NK-92 treated with Interleukin-12 subunit alpha and Interleukin-12 subunit beta, amount 100 ng/mL, for 24 hours (cell line): ENCODE data around the gene ZBTB40.
A peak's percentile ranks its signal among the peaks of the same experiment; 100 is the strongest.

ENCODE experiments used
- DNase-seq: peaks from one replicate; lab custom pipeline; 2025; lab: John Stamatoyannopoulos, UW

ZBTB40 gene, protein sequence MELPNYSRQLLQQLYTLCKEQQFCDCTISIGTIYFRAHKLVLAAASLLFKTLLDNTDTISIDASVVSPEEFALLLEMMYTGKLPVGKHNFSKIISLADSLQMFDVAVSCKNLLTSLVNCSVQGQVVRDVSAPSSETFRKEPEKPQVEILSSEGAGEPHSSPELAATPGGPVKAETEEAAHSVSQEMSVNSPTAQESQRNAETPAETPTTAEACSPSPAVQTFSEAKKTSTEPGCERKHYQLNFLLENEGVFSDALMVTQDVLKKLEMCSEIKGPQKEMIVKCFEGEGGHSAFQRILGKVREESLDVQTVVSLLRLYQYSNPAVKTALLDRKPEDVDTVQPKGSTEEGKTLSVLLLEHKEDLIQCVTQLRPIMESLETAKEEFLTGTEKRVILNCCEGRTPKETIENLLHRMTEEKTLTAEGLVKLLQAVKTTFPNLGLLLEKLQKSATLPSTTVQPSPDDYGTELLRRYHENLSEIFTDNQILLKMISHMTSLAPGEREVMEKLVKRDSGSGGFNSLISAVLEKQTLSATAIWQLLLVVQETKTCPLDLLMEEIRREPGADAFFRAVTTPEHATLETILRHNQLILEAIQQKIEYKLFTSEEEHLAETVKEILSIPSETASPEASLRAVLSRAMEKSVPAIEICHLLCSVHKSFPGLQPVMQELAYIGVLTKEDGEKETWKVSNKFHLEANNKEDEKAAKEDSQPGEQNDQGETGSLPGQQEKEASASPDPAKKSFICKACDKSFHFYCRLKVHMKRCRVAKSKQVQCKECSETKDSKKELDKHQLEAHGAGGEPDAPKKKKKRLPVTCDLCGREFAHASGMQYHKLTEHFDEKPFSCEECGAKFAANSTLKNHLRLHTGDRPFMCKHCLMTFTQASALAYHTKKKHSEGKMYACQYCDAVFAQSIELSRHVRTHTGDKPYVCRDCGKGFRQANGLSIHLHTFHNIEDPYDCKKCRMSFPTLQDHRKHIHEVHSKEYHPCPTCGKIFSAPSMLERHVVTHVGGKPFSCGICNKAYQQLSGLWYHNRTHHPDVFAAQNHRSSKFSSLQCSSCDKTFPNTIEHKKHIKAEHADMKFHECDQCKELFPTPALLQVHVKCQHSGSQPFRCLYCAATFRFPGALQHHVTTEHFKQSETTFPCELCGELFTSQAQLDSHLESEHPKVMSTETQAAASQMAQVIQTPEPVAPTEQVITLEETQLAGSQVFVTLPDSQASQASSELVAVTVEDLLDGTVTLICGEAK

DNA sequence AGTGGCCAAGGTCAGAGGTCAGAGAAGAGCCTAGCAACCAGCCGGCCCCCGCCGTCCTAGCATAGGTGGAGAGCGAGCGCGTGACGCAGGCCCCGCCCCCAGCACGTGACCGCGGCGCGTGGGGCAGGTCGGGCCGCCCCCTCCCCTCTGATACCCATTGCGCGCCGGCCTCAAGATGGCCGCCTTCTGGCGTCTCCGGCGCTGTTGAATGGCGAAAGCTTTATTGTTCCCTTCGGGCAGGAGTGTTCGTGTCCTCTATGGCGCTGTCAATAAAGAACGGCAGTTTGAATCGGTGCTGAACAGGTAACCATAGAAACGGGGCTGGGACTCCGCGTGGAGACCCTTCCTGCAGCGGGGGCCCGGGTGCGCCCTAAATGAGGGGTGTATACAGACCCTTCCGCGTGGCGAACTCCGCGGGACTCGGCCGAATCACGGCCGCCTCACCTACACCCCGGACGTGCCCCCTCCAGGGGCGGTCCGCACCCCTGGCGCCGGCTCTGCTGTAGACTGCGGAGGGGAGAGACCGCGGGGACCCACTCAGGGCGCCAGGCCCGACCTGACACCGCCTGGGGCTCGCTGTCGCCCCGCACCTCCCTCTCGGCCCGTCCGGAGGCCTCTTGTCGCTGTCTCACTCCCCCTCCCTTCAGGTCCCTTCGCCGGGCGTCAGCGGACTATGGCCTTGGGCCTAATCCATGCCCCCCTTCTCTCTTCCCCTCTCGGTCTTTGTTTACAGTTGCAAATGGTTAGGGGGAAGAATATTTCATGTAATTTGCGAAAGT, at the start of gene ZBTB40:
Gene ZBTB40 (plus strand): TSS at position 150 of the 779 bp plus-strand sequence. CDS start 38,098 bp downstream, outside the sequence.
- no peak for DNase-seq

DNA sequence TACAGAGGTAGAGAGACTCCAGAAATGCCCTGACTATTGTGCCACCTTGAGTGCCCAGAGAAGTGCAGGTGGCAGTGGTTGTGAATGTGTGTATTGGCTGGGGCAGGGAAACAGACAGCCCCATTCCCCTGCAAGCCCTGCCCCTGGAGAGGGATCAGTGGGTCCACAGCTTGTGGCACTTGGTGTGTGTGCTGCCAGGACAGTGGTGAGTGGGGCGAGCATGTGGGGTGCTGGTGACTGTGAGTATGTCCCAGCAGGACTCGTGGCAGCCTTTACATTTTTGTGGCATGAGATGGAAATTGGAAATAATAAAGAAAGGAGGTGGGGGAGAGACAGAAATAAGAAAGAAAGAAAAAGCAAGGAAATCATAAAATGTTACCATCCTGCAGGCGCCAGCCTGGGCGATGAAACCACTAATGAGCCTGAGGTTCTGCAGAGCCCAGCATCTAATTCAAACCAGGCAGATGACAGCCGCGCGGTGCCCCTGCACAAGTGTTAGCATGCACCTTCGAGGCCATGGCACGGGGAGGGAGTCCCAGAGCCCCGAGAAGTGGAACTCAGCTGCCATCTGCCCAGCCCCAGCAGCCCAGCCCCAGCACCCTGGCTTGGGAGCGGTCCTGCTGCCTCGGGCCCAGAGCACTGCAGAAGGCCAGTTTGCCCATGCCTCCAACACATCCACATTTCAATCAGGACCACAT, 49.1 kb upstream of the ZBTB40 start:
- no peak for DNase-seq

DNA sequence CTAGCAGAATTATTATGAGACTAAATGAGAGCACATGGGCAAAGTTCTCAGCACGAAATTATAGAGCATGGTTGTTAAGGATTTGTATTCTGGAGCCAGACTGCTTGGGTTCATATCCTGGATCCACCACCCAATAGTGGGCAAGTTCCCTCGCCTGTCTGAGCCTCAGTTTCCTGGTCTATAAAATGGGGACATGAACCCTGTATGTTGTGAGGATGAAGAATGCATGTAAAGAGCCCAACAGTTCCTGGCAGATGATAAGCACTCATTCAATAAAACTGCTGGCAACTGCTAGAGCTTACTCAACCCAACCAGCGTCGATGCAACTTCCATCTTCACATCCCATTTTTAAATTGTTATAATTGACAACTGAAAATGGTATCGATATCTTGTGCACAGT, 47.2 kb upstream of the ZBTB40 start:
- no peak for DNase-seq

DNA sequence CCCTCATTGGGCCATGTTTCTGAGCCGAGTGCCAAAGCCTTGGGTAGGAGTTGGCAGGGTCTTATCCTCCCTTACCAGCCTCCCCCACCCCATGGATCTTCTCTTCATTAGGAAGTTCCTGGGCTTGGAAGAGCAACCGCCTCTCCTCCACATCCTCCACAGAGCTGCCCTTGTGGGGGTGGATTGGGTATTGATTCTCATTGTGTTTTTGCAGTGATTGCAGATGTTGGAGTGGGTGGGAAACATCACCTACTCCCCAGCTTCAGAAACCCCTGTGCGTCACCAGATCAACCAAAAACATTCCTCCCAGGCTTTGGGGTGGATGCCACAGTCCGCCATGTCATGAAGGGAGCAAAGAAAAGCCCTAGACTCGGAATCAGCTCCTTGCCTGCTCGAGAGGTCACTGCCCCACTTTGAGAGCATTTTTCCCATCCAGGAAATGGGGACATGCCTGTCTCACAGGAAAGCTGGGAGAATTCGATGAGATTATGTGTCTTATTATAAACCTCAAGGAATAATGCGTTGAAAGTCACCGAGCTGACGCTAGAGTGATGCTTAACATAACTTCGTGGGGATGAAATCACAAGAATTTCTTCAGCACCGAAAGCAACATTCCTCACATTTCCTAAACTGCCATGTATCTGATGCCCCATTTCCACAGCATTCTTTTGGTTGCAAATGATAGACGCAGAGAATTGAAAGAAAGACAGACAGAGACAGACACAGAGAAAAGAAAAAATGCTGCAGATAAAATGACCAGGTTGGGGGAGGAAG, 44.7 kb upstream of the ZBTB40 start:
- DNase-seq = no peak

DNA sequence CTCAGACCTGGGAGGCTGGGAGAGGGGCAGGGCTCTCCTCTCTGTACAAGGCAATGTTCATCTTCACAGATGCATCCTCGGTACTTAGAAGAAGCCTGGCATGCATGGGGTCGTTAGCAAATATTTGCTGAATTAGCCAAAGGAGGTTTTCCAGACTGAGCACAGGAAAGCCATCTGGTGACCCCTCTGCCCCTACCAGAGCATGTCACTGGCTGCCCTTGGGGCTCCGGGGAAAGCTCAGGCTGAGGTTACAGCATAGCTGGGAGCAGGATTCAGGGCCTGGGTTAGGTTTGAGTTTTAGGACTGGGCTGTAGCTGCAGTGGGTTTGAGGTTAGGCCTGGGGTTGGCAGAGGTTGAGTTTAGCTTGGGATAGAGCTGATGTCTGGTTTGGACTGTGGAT, 43.4 kb upstream of the ZBTB40 start:
- no peak for DNase-seq

DNA sequence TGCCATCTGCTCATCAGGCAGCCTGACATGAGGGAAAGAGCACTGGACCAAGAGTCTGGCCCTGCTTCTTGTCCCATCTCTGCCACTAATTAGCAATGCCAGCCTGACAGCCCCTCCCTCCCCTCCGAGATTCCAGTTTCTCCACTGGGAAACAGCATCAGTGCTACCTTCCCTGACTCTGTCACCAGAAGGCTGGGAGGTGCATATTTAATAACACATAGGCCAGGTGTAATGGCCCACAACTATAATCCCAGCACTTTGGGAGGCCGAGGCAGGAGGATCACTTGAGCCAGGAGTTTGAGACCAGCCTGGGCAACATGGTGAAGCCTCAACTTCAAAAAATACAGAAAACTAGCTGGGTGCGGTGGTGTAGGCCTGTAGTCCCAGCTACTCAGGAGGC, 41.2 kb upstream of the ZBTB40 start:
- no peak for DNase-seq

DNA sequence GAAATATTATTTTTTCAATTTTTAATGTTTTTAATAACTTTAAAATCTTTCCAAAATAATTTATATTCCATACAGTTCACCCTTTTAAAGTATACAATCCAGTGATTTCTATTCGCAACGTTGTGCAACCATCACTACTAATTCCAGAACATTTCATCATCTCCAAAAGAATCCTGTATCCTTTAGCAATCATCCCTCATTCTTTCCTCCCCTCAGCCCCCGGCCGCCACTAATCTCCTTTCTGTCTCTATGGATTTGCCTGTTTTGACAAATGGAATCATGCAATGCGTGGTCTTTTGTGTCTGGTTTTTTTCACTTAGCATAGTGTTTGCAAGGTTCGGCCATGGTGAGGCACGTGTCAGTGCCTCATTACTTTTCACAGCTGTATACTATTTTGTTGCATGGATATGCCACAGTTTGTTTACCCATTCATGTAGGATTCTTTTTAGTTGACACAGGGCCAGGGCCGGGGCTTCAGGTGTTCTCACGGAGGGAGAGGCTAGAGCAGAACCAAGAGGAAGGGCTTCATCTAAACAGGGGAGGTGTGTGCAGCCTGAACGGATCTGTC, 40.6 kb upstream of the ZBTB40 start:
- DNase-seq = no peak

DNA sequence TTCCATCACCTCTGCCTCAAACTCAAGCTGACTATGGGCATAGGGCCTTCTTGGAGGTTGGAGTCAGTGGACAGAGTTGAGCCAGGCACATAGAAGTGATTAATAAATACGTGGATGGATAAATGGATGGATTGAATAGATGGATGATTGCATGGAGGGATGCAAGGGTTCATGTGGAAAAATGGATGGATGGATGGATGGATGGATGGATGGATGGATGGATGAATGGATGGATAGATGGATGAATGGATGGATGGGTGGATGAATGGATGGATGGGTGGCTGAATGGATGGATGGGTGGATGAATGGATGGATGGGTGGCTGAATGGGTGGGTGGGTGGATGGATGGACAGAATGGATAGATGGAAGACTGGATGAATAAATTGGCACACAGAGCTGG, 40.1 kb upstream of the ZBTB40 start:
- no peak for DNase-seq

DNA sequence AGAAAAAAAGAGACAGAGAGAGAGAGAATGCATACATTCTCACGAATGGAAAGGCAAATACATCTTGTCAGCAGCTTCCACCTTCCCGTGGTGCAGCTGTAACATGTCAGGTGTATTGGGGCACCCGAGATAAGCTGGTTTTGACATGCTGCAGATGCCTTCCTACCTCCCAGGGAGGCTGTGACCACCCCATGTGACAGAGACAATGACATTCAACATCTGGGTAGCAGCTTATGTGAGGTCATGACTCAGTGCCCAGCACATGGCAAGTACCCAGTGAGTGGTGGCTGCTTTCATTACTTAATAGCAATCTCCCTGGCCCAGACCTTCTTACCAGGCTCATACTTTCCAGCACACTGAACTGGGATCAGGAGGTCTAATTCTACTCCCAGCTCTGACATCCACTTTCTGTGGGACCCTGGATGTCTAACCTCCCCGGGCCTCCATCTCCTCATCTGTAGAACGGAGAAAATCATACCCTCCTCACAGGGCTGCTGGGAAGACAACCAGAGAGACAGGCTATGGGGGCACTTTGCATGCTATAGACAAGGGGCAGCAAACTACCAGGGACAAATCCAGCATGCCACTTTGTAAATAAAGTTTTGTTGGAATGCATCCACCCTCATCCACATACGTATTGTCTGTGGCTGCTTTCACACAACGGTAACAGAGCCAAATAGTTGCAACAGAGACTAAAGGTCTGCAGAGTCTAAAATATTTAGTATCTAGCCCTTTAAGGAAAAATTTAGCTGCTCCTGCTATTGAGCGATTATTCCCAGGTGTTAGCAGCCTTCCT, 38.5 kb upstream of the ZBTB40 start:
- DNase-seq = no peak

DNA sequence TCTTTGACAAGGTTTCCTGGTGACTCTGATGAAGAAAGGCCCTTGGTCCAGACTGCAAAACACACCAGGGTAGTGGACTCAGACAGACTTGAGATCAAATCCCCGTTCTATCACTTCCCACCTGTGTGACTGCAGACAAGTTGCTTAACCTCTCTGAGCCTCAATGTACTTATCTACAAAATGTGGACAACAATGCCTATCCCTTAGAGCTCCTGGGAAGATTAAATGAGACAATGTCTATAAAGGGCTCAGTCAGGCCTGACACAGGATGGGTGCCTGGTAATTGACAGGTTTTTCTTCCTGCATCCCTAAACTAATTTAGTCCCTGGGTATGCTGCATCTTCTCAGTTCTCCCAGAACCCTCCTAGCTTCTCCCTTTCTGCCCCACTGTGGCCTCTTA, 37.9 kb upstream of the ZBTB40 start:
- DNase-seq = no peak

DNA sequence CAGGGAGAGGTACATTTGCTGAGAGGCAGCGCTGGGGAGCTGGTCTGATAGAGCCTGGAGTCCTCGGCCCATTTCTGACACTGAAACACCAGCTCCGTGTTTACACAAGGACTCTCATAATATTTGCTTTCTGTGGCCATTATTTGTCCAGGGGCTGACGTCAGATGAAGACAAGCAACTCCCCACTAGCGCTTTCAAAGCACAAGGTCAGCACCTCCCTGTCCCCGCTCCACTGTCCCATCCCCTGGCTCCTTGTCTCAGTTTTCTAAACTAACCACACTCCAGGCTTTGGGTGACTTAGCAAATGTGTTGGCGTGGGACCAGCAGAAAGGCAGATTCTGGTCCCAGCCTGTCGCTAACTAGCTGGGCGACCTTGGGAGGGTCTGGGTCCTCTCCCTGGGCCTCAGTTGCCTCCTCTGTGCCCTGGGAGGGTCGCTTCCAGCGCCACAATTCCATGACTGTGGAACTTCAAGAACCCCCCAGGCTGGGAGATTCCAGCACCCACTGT, 37.4 kb upstream of the ZBTB40 start:
- no peak for DNase-seq

DNA sequence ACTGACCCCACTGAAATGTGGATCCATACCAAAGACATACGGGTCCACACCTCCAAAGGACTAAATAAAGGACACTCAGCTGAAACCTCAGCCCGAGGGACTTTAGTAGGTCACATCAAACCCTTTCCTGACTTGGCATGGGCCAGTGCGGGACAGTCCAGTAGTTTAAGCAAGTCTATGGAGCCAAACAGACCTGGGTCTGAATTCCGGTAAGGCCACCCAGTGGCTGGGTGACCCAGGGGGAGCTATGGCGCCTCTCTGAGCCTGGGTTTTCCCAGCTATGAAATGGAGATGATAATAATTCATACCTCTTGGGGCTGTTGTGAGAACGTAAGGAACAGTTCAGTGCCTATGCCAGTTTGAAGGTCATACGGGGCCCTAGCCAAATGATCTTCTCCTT, 36.2 kb upstream of the ZBTB40 start:
- no peak for DNase-seq

DNA sequence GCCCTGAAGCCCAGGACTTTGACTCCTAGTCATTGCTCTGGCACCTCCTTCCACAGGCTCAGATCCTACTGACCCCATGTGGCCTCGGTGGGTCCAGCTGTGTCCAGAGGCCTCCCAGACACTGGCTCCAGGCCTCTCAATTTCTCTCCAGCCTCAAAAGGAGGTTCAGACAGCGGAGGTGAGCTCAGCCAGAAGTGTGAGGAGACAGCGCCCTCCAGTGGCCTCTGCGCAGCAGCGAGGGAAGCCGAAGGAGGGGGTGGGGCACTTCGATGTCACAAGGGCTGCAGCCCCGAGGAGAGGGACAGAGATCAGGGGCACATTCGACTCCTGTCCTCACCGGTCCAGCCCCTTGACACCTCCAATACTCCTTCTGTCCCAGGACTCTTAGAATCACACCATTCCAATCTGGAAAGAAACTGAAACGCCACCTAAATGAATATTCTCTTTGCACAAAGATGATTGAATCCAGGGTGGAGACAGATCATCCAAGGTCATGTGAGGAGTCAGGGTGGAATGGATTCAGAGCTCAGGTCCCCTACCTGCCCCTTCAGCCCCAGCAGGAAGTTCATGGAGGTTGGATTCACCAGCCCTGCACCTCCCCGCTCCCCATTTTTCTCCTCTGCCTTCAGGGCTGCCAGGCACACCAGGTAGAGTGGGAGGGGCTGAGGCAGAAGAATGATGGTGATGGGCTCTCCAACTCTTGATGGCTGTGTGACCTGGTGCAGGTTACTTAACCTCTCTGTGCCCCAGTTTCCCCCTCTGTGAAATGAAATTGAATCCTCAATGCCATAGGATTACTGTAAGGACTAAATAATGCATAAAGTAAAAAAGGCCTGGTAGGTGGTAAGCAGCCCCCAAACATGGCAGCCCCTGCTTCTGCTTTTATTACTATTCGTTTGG, 34.8 kb upstream of the ZBTB40 start:
- DNase-seq = peak; percentile 45

DNA sequence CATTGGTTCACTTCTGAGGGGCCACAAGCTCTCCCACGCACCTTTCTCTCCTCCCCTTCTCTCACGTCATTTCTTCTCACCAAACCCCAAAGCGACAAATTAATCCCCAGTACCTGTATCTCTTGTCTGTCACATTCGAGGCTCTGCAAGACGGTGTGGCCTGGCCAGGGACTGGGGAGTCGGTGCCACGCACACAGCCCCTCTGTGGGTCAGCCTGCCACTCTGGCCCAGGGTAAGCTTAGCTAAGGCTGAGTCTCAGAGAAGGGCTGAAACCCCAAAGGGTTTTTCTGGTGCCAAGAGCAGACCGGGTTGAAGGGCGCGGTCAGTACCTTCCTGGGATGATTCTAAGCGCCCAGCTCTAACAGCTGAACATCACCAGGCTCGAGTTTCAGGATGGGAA, 34.2 kb upstream of the ZBTB40 start:
- DNase-seq = no peak

DNA sequence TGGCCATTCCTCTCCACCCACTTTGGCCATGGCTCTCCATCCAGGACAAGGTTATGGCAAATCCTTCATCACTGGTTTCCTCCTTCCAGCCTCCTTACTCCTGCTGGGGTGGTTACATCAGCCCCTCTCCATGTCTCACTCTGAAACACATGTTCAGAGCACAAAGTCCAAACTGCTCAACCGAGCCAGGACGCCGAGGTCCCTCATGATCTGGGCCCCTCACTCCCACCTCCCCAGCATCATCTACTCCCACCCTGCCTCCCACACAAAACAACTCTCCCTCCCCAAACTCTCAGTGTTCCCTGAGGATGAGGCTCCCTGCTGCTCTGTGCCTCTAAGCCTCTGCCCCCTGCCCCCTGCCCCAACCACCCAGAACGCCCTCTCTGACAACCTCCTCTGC, 33.3 kb upstream of the ZBTB40 start:
- DNase-seq = no peak

DNA sequence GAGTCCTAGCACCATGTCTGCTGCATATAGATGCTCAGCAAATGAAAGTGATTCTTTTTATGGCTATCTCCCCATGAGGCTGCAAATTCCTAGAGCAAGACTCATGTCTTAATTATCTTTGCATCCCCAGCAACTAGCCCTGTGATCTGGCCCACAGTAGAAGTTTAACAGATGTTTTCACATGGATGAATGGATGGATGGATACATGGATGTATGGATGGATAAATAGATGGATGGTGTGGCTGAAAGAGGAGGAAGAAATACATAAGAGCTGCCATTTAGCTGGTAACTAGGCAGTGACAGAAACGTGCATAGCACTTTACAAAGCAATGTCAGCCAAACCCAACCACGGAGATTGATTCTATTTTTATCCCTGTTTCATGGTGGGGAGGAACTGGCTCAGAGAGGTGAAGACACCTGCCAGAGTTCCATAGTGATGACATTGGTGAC, 32.7 kb upstream of the ZBTB40 start:
- DNase-seq = no peak

DNA sequence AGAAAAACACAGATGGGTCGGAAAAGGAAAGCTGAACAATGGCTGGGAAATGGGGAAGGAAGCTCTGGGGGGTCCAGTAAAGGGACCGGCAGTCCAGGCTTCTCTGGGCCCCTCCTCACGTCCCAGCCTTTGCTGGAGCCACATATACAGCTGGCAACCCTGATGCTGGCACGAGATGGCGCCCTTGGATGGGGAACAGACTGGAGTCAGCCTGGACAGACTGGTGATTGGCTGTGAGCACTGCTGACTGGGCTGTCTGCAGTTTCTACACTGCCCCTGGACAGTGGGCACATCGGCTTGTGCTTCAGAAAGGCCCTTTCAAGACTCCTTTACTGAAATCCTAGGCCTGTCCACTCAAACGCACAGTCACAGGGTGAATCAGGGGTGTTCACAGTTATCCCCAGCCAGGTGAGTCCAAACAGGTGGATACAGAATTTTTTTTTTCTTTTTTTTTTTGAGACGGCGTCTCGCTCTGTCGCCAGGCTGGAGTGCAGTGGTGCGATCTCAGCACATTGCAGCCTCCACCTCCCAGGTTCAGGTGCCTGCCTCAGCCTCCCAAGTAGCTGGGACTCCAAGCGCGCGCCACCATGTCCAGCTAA, 31.1 kb upstream of the ZBTB40 start:
- DNase-seq = peak; percentile 38
